DMS53 (cell line): ENCODE measurements around the gene SSTR4.

Experiments
- DNase-seq: peaks from one replicate; lab custom pipeline; 2025; lab: John Stamatoyannopoulos, UW

Gene SSTR4

DNA sequence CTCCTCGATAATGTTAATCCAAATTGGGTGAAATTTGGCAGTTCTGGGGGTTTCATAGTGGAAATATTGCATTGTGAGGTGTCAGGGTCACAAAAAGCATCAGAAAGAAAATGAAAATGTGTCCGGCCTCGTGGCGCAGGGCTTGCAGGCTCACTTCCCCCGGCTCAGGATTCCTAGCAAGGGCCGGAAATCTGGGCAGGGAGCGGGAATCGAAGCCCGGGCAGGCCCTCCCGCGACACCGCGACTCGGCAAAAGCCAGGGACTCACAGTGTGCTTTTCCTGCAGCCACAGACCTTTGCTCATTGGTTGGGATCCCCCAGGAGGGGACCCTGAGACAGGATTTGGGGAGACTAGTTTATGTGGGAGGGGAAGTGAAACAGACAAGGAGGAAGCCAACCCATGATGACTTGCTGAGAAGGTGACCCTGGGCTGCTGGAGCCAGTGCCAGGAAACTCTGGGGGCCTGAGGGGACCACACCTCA lies 51.9 kb downstream of the SSTR4 start:
- no peak for DNase-seq

DNA sequence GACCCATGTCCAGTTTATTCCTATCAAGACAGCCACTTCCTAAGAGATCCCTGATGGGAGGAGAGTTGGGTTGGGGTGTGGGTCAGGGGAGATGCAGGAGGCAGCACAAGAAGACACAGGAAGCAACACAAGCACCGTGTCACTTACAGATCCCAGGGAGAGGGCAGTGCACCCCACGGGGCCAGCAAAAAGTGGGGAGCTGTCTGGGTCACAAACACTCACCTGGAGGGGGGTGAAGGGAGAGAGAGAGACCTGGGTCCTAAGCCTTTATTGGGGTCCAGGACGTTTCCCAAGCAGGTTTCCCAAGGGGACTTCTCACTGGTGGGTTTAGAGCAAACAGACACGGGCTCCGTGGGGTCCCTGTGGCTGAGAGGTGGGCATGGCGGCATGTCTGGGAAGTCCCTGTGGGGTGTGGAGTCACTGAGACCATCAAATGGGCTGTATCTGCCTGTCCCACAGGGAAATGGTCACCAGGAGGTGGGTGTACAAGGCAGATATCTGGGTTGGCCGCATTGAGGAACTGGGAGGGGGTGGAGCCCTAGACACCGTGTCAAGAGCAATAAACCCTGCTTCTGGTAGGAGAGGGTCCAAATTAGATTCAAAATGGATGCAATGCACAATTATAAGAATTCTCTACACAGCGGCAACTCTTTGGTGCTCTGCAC lies 52.6 kb downstream of the SSTR4 start:
- DNase-seq = no peak
